ENCODE measurements around the gene ACOX1. TPM values are rescaled to one million over a fixed set of nuclear protein-coding genes. Genes with fewer than 3 reads are reported as not detected.

Gene ACOX1
- total RNA-seq: 10 to 100 TPM; 30.3 to 32.2 TPM

DNA sequence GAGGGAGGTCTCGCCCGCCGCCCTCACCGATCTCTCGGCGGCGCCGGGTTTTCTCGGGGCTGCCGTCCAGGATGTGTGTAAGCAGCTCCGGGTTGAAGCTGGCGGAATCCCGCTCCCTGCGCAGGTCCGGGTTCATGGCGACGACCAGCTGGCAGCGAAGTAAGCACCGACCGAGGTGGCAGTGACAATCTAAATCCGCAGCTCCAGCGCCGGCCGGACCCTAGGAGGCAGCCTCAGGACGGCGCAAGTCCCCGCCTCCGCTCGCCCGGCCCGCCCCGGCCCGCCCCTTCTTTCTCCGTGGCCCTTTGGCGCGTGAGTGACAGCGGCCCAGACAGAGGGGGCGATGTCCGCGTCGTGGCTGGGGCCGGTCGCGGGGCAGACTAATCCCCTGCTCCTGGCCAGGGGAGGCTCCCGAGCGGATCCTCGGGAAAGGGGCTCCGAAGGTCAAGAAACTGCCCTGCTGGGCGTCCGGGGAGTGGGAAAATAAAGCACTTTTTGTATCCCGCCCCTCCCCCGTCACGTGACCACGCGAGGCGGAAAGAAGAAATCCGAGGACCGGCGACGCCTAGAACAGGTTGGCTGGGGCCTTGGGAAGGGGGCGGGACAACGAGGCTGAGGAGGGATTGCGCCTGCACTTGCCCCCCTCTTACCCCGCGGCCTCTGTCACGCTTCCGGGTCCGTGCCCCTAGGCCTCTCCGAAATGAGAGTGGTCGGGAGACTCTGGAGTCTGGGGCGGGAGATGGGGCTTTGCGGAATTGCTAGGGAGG is at the start of gene ACOX1, which contains the start of gene TEN1:
Gene ACOX1 (minus strand): TSS at position 229 of the 767 bp plus-strand sequence. CDS start 93 bp downstream, at position 136.
Gene TEN1 (plus strand): TSS at position 303 of the 767 bp plus-strand sequence. CDS start 6,953 bp downstream, outside the sequence.
- ATAC-seq (peak; percentile 97), DNase-seq (peak; percentile 99)
- Mint-ChIP-seq H3K27ac (peak within 1 kb of the TSS; percentile 100), H3K4me1 (ENCODE audit: low read depth) (peaks cover 42% of the 10 kb centered on the region), H3K27me3 (ENCODE audit: low read depth) (no peaks in the 10 kb centered on the region), H3K4me3 (peak within 1 kb of the TSS; percentile 99), H3K9me3 (ENCODE audit: insufficient read depth) (no peaks in the 10 kb centered on the region), H3K36me3 (ENCODE audit: low read depth) (peaks cover 22% of the 10 kb centered on the region)
- CTCF ChIA-PET: interaction anchor here (0.7 to 1.9 kb wide), 3 partner anchors 13 to 35 kb away, joined by 3 to 5 read pairs (median 3); no protein-coding TSS in a partner anchor
- POLR2A ChIA-PET: interaction anchor here (0.9 to 1.6 kb wide), 5 partner anchors 15 to 124 kb away, joined by 3 to 6 read pairs (median 5); partner anchors contain the start of genes FBF1 and WBP2

DNA sequence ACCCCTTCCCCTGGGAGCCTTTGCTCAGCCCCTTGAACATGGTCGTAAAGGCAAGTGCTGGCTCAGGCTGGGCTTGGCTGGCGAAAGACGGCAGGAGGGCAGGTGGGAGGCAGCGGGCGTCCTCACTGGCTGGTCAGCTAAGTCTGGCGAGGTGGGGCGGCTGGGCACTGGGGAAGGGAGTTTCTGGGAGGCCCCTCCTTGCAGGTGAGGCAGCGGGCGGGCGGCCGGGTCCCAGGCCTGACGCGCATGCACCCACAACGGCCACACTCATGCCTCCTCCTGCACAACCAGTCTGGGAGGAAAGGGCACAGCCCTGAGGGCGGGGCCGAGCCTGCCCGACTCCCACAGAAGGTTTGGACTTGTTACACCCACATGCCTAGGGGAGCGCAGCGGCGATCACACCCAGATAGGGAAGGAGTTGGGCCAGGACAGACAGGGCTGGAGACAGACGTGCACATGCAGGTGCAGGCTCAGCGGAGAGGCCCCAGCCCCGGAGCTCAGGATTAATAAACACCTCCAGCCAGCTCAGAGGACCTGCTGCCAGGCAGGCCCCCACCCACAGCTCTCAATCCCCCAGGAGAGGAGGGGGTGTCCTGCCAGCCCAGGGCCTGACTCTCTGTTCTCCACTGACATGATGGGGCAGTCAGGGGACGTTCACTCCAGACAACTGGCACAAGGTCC is 48.3 kb upstream of the ACOX1 start, which contains the start of gene EVPL:
Gene EVPL (minus strand): TSS at position 148 of the 681 bp plus-strand sequence. CDS start 108 bp downstream, at position 40.
- DNase-seq (no peak), ATAC-seq (no peak)
- peaks cover 22% of the 10 kb centered on the region for H3K4me1 Mint-ChIP-seq (ENCODE audit: low read depth)
- no peak within 1 kb of the TSS for H3K4me3 Mint-ChIP-seq
- no peak within 1 kb of the TSS for H3K27ac Mint-ChIP-seq
- H3K9me3 Mint-ChIP-seq (ENCODE audit: insufficient read depth): no peaks in the 10 kb centered on the region
- ChIA-PET CTCF (no interaction called here), POLR2A (no interaction called here)
- H3K36me3 Mint-ChIP-seq (ENCODE audit: low read depth): peaks cover 2% of the 10 kb centered on the region
- no peaks in the 10 kb centered on the region for H3K27me3 Mint-ChIP-seq (ENCODE audit: low read depth)

- ChIA-PET POLR2A (no interaction called here), CTCF (no interaction called here)
- Mint-ChIP-seq H3K36me3 (ENCODE audit: low read depth) (peaks cover 2% of the 10 kb centered on the region), H3K9me3 (ENCODE audit: insufficient read depth) (no peaks in the 10 kb centered on the region), H3K27ac (no peak overlapping the region), H3K27me3 (ENCODE audit: low read depth) (no peaks in the 10 kb centered on the region), H3K4me3 (no peak overlapping the region), H3K4me1 (ENCODE audit: low read depth) (peaks cover 20% of the 10 kb centered on the region)
- ATAC-seq (no peak), DNase-seq (no peak)
Observed at GRCh38 chr17:76026714-76027158, 47.8 kb upstream of the ACOX1 start.

- POLR2A ChIA-PET: no interaction called here
- DNase-seq: no peak
- peaks cover 20% of the 10 kb centered on the region for H3K4me1 Mint-ChIP-seq (ENCODE audit: low read depth)
Observed at GRCh38 chr17:76025294-76025693, 46.3 kb upstream of the ACOX1 start.

GRCh38 chr17:76024353-76024752 is 45.4 kb upstream of the ACOX1 start:
- ATAC-seq (no peak), DNase-seq (no peak)
- H3K27ac Mint-ChIP-seq: no peak overlapping the region
- peaks cover 12% of the 10 kb centered on the region for H3K4me1 Mint-ChIP-seq (ENCODE audit: low read depth)
- H3K9me3 Mint-ChIP-seq (ENCODE audit: insufficient read depth): no peaks in the 10 kb centered on the region
- no peaks in the 10 kb centered on the region for H3K36me3 Mint-ChIP-seq (ENCODE audit: low read depth)
- no peak overlapping the region for H3K4me3 Mint-ChIP-seq
- H3K27me3 Mint-ChIP-seq (ENCODE audit: low read depth): no peaks in the 10 kb centered on the region
- ChIA-PET CTCF (interaction anchor here (1.1 kb wide), 1 partner anchor 10 kb away, joined by 3 read pairs; no protein-coding TSS in a partner anchor), POLR2A (no interaction called here)

More at GRCh38 chr17:76025294-76025693, 46.3 kb upstream of the ACOX1 start:
- ATAC-seq: no peak
- no peaks in the 10 kb centered on the region for H3K27me3 Mint-ChIP-seq (ENCODE audit: low read depth)
- no peak overlapping the region for H3K27ac Mint-ChIP-seq
- H3K36me3 Mint-ChIP-seq (ENCODE audit: low read depth): peaks cover 2% of the 10 kb centered on the region
- CTCF ChIA-PET: interaction anchor here (0.9 kb wide), 1 partner anchor 11 kb away, joined by 4 read pairs; no protein-coding TSS in a partner anchor
- no peaks in the 10 kb centered on the region for H3K9me3 Mint-ChIP-seq (ENCODE audit: insufficient read depth)
- H3K4me3 Mint-ChIP-seq: no peak overlapping the region

DNA sequence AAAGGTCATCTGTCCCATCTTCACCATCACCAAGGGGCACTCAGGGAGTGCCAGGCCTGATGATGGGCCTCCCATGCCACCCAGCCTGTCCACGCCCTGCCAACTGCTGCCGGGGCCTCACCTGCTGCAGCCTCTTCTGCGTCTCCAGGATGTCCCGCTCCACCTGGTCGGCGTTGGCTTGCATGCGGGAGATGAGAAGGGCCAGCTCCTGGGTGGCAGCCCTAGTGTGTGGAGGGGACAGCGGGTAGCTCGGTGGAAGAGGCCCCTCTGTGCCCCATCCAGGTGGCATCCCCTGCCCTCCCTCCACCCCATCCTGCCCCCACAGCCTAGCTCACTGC is 44.9 kb upstream of the ACOX1 start:
- Mint-ChIP-seq H3K36me3 (ENCODE audit: low read depth) (no peaks in the 10 kb centered on the region), H3K4me1 (ENCODE audit: low read depth) (peaks cover 7% of the 10 kb centered on the region), H3K27ac (no peak overlapping the region), H3K4me3 (no peak overlapping the region), H3K27me3 (ENCODE audit: low read depth) (no peaks in the 10 kb centered on the region), H3K9me3 (ENCODE audit: insufficient read depth) (no peaks in the 10 kb centered on the region)
- ChIA-PET CTCF (interaction anchor here (1.1 kb wide), 1 partner anchor 10 kb away, joined by 3 read pairs; no protein-coding TSS in a partner anchor), POLR2A (no interaction called here)
- ATAC-seq (no peak), DNase-seq (no peak)

GRCh38 chr17:76022973-76023899 is 44.3 kb upstream of the ACOX1 start:
- Mint-ChIP-seq H3K4me3 (no peak overlapping the region), H3K27ac (no peak overlapping the region), H3K9me3 (ENCODE audit: insufficient read depth) (no peaks in the 10 kb centered on the region), H3K36me3 (ENCODE audit: low read depth) (no peaks in the 10 kb centered on the region), H3K4me1 (ENCODE audit: low read depth) (peaks cover 1% of the 10 kb centered on the region), H3K27me3 (ENCODE audit: low read depth) (no peaks in the 10 kb centered on the region)
- ATAC-seq (no peak), DNase-seq (no peak)
- ChIA-PET POLR2A (no interaction called here), CTCF (interaction anchor here (1.1 kb wide), 1 partner anchor 9 kb away, joined by 3 read pairs; no protein-coding TSS in a partner anchor)

DNA sequence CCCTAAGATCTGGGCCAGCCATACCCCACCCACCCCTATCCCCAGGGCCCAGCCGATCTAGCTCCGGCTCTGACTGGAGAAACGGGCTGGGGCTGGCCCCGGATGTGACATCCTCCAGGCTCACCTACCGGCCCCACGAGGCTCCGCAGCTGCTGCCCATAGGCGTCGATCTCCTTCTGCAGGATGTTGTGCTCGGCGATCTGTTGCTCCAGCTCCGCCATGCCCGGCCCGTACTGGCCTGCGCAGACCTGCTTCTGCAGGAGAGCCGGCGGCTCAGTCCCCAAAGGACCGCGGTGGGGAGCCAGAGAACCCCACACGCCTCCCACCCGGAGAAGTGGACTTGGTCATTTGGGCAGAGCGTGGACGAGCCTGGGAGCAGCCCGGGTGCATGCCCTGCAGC is 43.3 kb upstream of the ACOX1 start:
- Mint-ChIP-seq H3K27ac (no peak overlapping the region), H3K4me3 (no peak overlapping the region), H3K9me3 (ENCODE audit: insufficient read depth) (no peaks in the 10 kb centered on the region), H3K36me3 (ENCODE audit: low read depth) (no peaks in the 10 kb centered on the region), H3K4me1 (ENCODE audit: low read depth) (no peaks in the 10 kb centered on the region), H3K27me3 (ENCODE audit: low read depth) (no peaks in the 10 kb centered on the region)
- no peak for ATAC-seq
- ChIA-PET POLR2A (no interaction called here), CTCF (no interaction called here)
- no peak for DNase-seq

- Mint-ChIP-seq H3K9me3 (ENCODE audit: insufficient read depth) (no peaks in the 10 kb centered on the region), H3K36me3 (ENCODE audit: low read depth) (no peaks in the 10 kb centered on the region), H3K4me1 (ENCODE audit: low read depth) (peaks cover 2% of the 10 kb centered on the region), H3K27me3 (ENCODE audit: low read depth) (no peaks in the 10 kb centered on the region), H3K4me3 (no peak overlapping the region), H3K27ac (no peak overlapping the region)
- POLR2A ChIA-PET: interaction anchor here (2.3 kb wide), 1 partner anchor 10 kb away, joined by 15 read pairs; no protein-coding TSS in a partner anchor
- no peak for DNase-seq
- CTCF ChIA-PET: interaction anchor here (0.7 to 2.3 kb wide), 13 partner anchors 9 to 387 kb away, joined by 3 to 13 read pairs (median 4); partner anchors contain the start of genes CDK3 and SMIM5
- no peak for ATAC-seq
Observed at GRCh38 chr17:76019833-76020467, 41.0 kb upstream of the ACOX1 start.

DNA sequence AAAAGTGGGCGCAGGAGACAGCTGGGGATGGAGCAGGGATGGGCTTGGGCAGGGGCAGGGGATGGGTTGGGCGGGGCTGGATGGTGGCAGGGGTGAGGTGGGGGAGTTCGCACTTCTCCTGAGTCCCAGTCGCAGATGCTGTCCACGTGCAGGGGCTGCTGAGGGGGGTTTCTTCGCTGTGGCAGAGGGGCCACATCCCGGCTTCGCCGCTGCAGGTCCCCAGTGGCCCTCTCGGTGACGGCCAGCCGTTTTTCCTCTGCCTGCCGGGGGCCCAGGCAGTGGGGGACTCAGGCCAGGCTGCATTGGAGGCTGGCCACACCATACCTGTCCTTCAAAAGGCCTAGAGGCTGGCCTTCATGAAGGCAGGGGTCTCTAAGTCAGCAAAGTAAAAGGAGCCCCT is 39.8 kb upstream of the ACOX1 start:
- ATAC-seq (no peak), DNase-seq (no peak)
- Mint-ChIP-seq H3K4me1 (ENCODE audit: low read depth) (peaks cover 8% of the 10 kb centered on the region), H3K9me3 (ENCODE audit: insufficient read depth) (no peaks in the 10 kb centered on the region), H3K36me3 (ENCODE audit: low read depth) (no peaks in the 10 kb centered on the region), H3K27ac (no peak overlapping the region), H3K27me3 (ENCODE audit: low read depth) (no peaks in the 10 kb centered on the region), H3K4me3 (no peak overlapping the region)
- CTCF ChIA-PET: interaction anchor here (1.5 to 2.3 kb wide), 4 partner anchors 8 to 379 kb away, joined by 6 to 13 read pairs (median 10); no protein-coding TSS in a partner anchor
- POLR2A ChIA-PET: interaction anchor here (2.3 kb wide), 1 partner anchor 11 kb away, joined by 15 read pairs; no protein-coding TSS in a partner anchor

GRCh38 chr17:76018340-76018680 is 39.3 kb upstream of the ACOX1 start:
- Mint-ChIP-seq H3K27me3 (ENCODE audit: low read depth) (no peaks in the 10 kb centered on the region), H3K9me3 (ENCODE audit: insufficient read depth) (no peaks in the 10 kb centered on the region), H3K4me1 (ENCODE audit: low read depth) (peaks cover 8% of the 10 kb centered on the region), H3K4me3 (no peak overlapping the region), H3K27ac (no peak overlapping the region), H3K36me3 (ENCODE audit: low read depth) (no peaks in the 10 kb centered on the region)
- CTCF ChIA-PET: interaction anchor here (2.3 kb wide), 1 partner anchor 380 kb away, joined by 6 read pairs; no protein-coding TSS in a partner anchor
- POLR2A ChIA-PET: interaction anchor here (2.3 kb wide), 1 partner anchor 11 kb away, joined by 15 read pairs; no protein-coding TSS in a partner anchor
- DNase-seq (no peak), ATAC-seq (no peak)
